GM21723 (cell line): ENCODE data around the gene NISCH.
"Not testable (repeated sequence)": the region's sequence is repeated elsewhere in the genome, so short reads cannot be mapped to it uniquely, and the experiment has no call there.

ENCODE experiments used
- ATAC-seq: cut with Tn5 transposase; IDR thresholded peaks from one replicate; pipeline ENCODE4 v1.9.1; 2021; ENCODE audit warnings: mild to moderate bottlenecking, moderate library complexity; ENCODE audit not compliant: unreplicated experiment

NISCH gene

GRCh38 chr3:52524258-52524751 is 68.9 kb downstream of the NISCH start:
- ATAC-seq = no peak

- ATAC-seq = no peak
These were observed 69.6 kb downstream of the NISCH start for GRCh38 chr3:52524752-52525679.

- ATAC-seq = no peak
These were observed 70.5 kb downstream of the NISCH start for GRCh38 chr3:52525680-52526561.

GRCh38 chr3:52526671-52527038 is 71.3 kb downstream of the NISCH start:
- ATAC-seq = not testable (repeated sequence)

GRCh38 chr3:52527039-52527731 is 71.8 kb downstream of the NISCH start:
- no peak for ATAC-seq

- ATAC-seq = no peak
These were observed 72.6 kb downstream of the NISCH start for GRCh38 chr3:52527732-52528585.

GRCh38 chr3:52528586-52529375 is 73.4 kb downstream of the NISCH start:
- ATAC-seq = no peak

- ATAC-seq = no peak
These were observed 74.3 kb downstream of the NISCH start for GRCh38 chr3:52529376-52530333.

- ATAC-seq = no peak
These were observed 75.8 kb downstream of the NISCH start for GRCh38 chr3:52530918-52531826.

- ATAC-seq = no peak
These were observed 76.6 kb downstream of the NISCH start for GRCh38 chr3:52531860-52532516.

GRCh38 chr3:52532517-52532837 is 77.1 kb downstream of the NISCH start:
- no peak for ATAC-seq

GRCh38 chr3:52532838-52533622 is 77.6 kb downstream of the NISCH start:
- peak; percentile 2 for ATAC-seq

GRCh38 chr3:52533623-52534280 is 78.3 kb downstream of the NISCH start, which contains the start of gene NT5DC2:
Gene NT5DC2 (minus strand): TSS chr3:52533857. CDS start chr3:52533737, 120 bp downstream.
- peak; percentile 38 for ATAC-seq

GRCh38 chr3:52534281-52535183 is 79.1 kb downstream of the NISCH start:
- ATAC-seq = no peak
